Fibroblast of lung (primary cell): ENCODE results near the gene CLDN8. TPM values are rescaled to one million over a fixed set of nuclear protein-coding genes. Genes with fewer than 3 reads are reported as not detected.

Experiments
- DNase-seq, 2 donors: peaks; one replicate each; pipeline versions ENCODE4 v3.0.0 to v3.0.0-alpha.2; 2010; ENCODE audit warnings: low read depth in 2 of 2
- H2AFZ ChIP-seq: 2 replicates; pipeline ENCODE4 v1.5.1; 2012; ENCODE audit warnings: low read length, control low read depth, inconsistent platforms
- H3K27ac ChIP-seq: 2 replicates; pipeline ENCODE4 v1.5.1; 2011; ENCODE audit warnings: low read length, control low read depth; ENCODE audit not compliant: insufficient read depth
- H3K27me3 ChIP-seq: 2 replicates; pipeline ENCODE4 v1.5.1; 2011; ENCODE audit warnings: mild to moderate bottlenecking, low read length; ENCODE audit not compliant: control insufficient read depth, insufficient read depth
- H3K36me3 ChIP-seq: 2 replicates; pipeline ENCODE4 v1.5.1; 2011; ENCODE audit warnings: low read length; ENCODE audit not compliant: control insufficient read depth, insufficient read depth
- H3K4me1 ChIP-seq: 2 replicates; pipeline ENCODE4 v1.5.1; 2011; ENCODE audit warnings: low read length; ENCODE audit not compliant: control insufficient read depth, insufficient read depth; ENCODE audit errors: extremely low read depth
- H3K4me2 ChIP-seq: 2 replicates; pipeline ENCODE4 v1.5.1; 2011; ENCODE audit warnings: low read length, control low read depth; ENCODE audit not compliant: insufficient read depth; ENCODE audit errors: extremely low read depth
- H3K4me3 ChIP-seq, 4 experiments: fragments of 200-600 bp in 1 of 4; sonication (generic) in 1 of 4; replicated peaks in 1 of 4; 2 replicates each; pipeline ENCODE4 v1.5.1; 2011 to 2016; ENCODE audit warnings: low read length in 4 of 4, low read depth in 3 of 4, mild to moderate bottlenecking in 3 of 4, control low read depth in 2 of 4, inconsistent platforms in 1 of 4, mixed read lengths in 1 of 4; ENCODE audit not compliant: insufficient read depth in 1 of 4; ENCODE audit errors: control extremely low read depth in 1 of 4
- H3K79me2 ChIP-seq: 2 replicates; pipeline ENCODE4 v1.5.1; 2012; ENCODE audit warnings: mild to moderate bottlenecking, low read length, inconsistent platforms; ENCODE audit not compliant: control insufficient read depth, insufficient read depth
- H3K9ac ChIP-seq: 2 replicates; pipeline ENCODE4 v1.5.1; 2011; ENCODE audit warnings: mild to moderate bottlenecking, low read length, control low read depth; ENCODE audit not compliant: insufficient read depth
- H3K9me3 ChIP-seq: 2 replicates; pipeline ENCODE4 v1.5.1; 2012; ENCODE audit warnings: low read depth, low read length; ENCODE audit not compliant: control insufficient read depth, insufficient read depth
- H4K20me1 ChIP-seq: 2 replicates; pipeline ENCODE4 v1.5.1; 2011; ENCODE audit warnings: low read length; ENCODE audit not compliant: control insufficient read depth, insufficient read depth; ENCODE audit errors: extremely low read depth
- EZH2 ChIP-seq: IDR thresholded peaks from 2 replicates; pipeline ENCODE4 v1.5.1; 2012; ENCODE audit warnings: low read length, control low read depth, mild to moderate bottlenecking; ENCODE audit errors: missing control alignments
- polyA plus RNA-seq, 2 donors: library from polyadenylated mRNA; depleted of rRNA in 1 of 2; stranded (reverse) in 1 of 2; unstranded in 1 of 2; fragments of >200 nt; gene quantifications; 2 replicates each; pipeline ENCODE4 v1.2.1, GENCODE V29; 2011 to 2012; ENCODE audit warnings: missing spikeins in 1 of 2
- total RNA-seq: library from RNA; depleted of rRNA; stranded (reverse); fragments of >200 nt; gene quantifications from 2 replicates; pipeline ENCODE4 v1.2.1, GENCODE V29; 2014
- TF ChIP-seq, protein P1 (sequence below), 2 donors: IDR thresholded peaks in 1 of 2; conservative IDR thresholded peaks in 1 of 2; 1 replicate in 1 of 2; 2 replicates in 1 of 2; pipeline ENCODE4 v1.5.1; 2011 to 2012; ENCODE audit warnings: low read length in 2 of 2, control low read depth in 1 of 2, inconsistent platforms in 1 of 2, low read depth in 1 of 2, mild to moderate bottlenecking in 1 of 2

The CLDN8 gene
- total and polyA plus RNA-seq, 2 donors (not counting 1 experiment from before 2014, with no cell fraction given), result not detected

DNA sequence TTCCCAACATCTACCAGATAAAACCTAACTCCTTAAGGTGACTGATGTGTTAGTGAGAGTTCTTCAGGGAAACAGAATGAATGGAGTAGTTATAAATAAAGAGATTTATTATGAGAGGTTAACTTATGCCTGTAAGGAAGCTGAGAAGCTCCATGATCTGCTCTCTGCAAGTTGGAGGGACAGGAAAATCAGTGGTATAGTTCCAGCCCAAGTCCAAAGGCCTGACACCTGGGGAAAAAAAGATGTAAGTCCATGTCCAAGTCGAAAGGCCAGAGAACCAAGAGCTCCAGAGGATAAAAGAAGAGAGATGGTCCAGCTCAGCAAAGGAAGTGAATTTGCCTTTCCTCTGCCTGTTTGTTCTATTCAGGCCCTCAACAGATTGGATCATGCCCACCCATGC lies 39.8 kb upstream of the CLDN8 start:
- no peak overlapping the region for H3K9ac ChIP-seq
- TF ChIP-seq, protein P1, sequence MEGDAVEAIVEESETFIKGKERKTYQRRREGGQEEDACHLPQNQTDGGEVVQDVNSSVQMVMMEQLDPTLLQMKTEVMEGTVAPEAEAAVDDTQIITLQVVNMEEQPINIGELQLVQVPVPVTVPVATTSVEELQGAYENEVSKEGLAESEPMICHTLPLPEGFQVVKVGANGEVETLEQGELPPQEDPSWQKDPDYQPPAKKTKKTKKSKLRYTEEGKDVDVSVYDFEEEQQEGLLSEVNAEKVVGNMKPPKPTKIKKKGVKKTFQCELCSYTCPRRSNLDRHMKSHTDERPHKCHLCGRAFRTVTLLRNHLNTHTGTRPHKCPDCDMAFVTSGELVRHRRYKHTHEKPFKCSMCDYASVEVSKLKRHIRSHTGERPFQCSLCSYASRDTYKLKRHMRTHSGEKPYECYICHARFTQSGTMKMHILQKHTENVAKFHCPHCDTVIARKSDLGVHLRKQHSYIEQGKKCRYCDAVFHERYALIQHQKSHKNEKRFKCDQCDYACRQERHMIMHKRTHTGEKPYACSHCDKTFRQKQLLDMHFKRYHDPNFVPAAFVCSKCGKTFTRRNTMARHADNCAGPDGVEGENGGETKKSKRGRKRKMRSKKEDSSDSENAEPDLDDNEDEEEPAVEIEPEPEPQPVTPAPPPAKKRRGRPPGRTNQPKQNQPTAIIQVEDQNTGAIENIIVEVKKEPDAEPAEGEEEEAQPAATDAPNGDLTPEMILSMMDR (conservative IDR thresholded peaks at IDR 0.05 in 1 of 2, IDR thresholded peaks at IDR 0.05 in 1 of 2; ENCODE audit: low read depth in 1 of 2, low read length in 2 of 2), result no peak
- TF ChIP-seq EZH2, result no peak
- H3K9me3 ChIP-seq, result no peaks in the 10 kb centered on the region
- no peaks in the 10 kb centered on the region for H4K20me1 ChIP-seq
- no peaks in the 10 kb centered on the region for H3K4me1 ChIP-seq
- H3K27me3 ChIP-seq, result no peaks in the 10 kb centered on the region
- no peak overlapping the region for H3K4me3 ChIP-seq
- H3K27ac ChIP-seq, result no peak overlapping the region
- no peak overlapping the region for H2AFZ ChIP-seq
- DNase-seq, result no peak
- no peak overlapping the region for H3K4me2 ChIP-seq
- no peaks in the 10 kb centered on the region for H3K79me2 ChIP-seq
- H3K36me3 ChIP-seq, result no peaks in the 10 kb centered on the region

- TF ChIP-seq EZH2, result no peak
- TF ChIP-seq, protein P1 (conservative IDR thresholded peaks at IDR 0.05 in 1 of 2, IDR thresholded peaks at IDR 0.05 in 1 of 2; ENCODE audit: low read depth in 1 of 2, low read length in 2 of 2), result no peak
- no peaks in the 10 kb centered on the region for H3K9me3 ChIP-seq
- H2AFZ ChIP-seq, result no peak overlapping the region
- no peak overlapping the region for H3K9ac ChIP-seq
- no peaks in the 10 kb centered on the region for H3K79me2 ChIP-seq
- H4K20me1 ChIP-seq, result no peaks in the 10 kb centered on the region
- no peaks in the 10 kb centered on the region for H3K36me3 ChIP-seq
- no peak overlapping the region for H3K27ac ChIP-seq
- no peaks in the 10 kb centered on the region for H3K4me1 ChIP-seq
- no peak overlapping the region for H3K4me3 ChIP-seq
- DNase-seq, result no peak
- H3K27me3 ChIP-seq, result no peaks in the 10 kb centered on the region
- no peak overlapping the region for H3K4me2 ChIP-seq
Observed at GRCh38 chr21:30251781-30252180, 35.9 kb upstream of the CLDN8 start.

DNA sequence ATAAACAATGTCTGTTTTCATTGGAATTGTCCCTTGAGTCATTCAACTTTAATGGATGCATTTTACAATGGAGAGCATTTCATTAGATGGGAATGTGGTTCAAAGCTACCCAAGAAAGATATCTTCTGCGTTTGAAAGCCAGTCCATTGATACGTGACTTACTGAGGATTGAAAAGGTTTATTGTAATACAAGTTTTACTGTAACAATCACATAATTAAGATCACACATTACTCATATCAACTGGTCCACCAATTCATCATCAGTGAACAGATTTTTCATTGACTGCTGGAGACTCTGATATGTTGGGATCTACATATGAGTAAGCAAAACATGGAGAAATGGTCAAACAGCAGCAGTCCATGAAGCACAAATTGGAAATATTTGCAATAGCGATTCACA lies 34.0 kb upstream of the CLDN8 start:
- Histone ChIP-seq H3K36me3 (no peaks in the 10 kb centered on the region), H3K9me3 (no peaks in the 10 kb centered on the region), H3K4me3 (no peak overlapping the region), H3K4me2 (no peak overlapping the region), H2AFZ (no peak overlapping the region), H3K4me1 (no peaks in the 10 kb centered on the region), H3K27ac (no peak overlapping the region), H3K9ac (no peak overlapping the region), H3K79me2 (no peaks in the 10 kb centered on the region), H4K20me1 (no peaks in the 10 kb centered on the region), H3K27me3 (no peaks in the 10 kb centered on the region)
- DNase-seq, result no peak
- no peak for TF ChIP-seq EZH2
- TF ChIP-seq, protein P1 (conservative IDR thresholded peaks at IDR 0.05 in 1 of 2, IDR thresholded peaks at IDR 0.05 in 1 of 2; ENCODE audit: low read depth in 1 of 2, low read length in 2 of 2), result no peak
